Choroid plexus epithelial cell (primary cell): Measurements from ENCODE around the gene OSTM1.

ENCODE experiments used
- DNase-seq: peaks from one replicate; pipeline ENCODE4 v3.0.0-alpha.2; 2010; ENCODE audit warnings: low read depth
- H3K4me3 ChIP-seq: 2 replicates; pipeline ENCODE4 v1.5.1; 2011; ENCODE audit warnings: low read depth, mild to moderate bottlenecking, control low read depth, low read length, moderate library complexity
- TF ChIP-seq, protein P1 (sequence below): conservative IDR thresholded peaks from 2 replicates; pipeline ENCODE4 v1.5.1; 2011; ENCODE audit warnings: low read depth, mild to moderate bottlenecking, control low read depth, inconsistent platforms, low read length, moderate library complexity

The OSTM1 gene

DNA sequence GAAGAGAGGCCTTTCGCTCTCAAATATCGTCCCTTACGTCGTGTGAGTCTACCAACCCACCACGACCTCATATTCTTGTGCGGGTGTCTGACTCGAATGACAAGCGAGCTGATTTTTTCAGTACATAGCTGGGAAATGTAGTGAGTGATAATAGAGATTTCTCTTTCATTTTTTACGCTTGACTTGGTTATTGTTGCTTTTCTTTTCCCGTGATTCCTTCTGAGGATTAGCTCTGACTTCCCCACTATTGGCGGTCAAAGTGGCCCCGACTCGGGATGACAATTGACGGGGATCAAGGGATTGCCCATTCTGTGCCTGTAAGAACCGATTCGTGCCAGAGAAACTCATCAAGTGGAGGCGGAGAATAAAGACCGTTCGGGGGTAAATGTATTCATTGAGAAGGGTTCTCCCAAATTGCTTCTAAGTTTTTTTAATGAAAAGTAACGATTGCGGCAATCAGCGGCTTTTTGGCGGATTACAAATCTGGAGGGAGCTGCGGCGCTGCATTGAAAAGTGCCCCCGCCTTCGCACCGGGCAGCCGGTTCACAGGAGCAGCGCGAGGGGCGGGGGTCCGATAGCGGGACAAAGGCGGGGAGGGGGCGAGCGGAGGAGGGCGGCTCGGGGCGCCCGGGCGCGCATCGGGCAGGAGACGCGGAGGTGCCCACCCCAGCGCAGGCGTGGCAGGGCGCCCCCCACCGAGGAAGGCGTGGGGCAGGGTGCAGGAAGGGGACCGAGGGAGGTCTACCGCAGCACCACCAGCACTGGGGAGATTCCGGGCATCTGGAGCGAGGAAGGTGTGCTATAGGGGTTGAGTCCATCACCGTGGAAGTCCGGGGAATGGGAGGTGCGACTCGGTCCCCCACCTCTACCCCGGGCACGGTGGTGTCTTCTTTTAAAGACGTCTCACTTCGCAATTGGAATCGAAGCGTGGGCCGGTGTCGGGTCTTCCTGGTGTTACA, 44.5 kb upstream of the OSTM1 start:
- H3K4me3 ChIP-seq: peak overlapping the region; percentile 33
- DNase-seq: no peak
- TF ChIP-seq, protein P1, sequence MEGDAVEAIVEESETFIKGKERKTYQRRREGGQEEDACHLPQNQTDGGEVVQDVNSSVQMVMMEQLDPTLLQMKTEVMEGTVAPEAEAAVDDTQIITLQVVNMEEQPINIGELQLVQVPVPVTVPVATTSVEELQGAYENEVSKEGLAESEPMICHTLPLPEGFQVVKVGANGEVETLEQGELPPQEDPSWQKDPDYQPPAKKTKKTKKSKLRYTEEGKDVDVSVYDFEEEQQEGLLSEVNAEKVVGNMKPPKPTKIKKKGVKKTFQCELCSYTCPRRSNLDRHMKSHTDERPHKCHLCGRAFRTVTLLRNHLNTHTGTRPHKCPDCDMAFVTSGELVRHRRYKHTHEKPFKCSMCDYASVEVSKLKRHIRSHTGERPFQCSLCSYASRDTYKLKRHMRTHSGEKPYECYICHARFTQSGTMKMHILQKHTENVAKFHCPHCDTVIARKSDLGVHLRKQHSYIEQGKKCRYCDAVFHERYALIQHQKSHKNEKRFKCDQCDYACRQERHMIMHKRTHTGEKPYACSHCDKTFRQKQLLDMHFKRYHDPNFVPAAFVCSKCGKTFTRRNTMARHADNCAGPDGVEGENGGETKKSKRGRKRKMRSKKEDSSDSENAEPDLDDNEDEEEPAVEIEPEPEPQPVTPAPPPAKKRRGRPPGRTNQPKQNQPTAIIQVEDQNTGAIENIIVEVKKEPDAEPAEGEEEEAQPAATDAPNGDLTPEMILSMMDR: no peak

DNA sequence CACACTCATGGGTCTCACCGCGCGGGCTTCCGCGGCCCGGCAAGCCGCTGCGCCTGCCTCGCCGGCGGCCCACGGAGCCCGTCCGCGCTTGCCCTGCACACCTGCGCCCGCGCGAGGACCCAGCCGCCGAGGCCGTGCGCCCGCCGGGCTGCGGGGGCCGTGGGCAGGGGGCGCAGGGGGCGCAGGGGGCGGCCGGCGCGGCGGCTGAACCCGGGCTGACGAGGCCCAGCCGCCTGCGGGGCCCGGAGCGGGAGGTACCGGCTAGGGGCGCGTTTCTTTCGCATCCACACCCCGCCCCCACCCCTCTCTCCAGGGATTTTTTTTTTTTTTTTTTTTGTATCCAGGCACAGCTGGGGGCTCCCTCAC, 43.8 kb upstream of the OSTM1 start:
- DNase-seq: no peak
- TF ChIP-seq, protein P1: no peak
- H3K4me3 ChIP-seq: no peak overlapping the region

DNA sequence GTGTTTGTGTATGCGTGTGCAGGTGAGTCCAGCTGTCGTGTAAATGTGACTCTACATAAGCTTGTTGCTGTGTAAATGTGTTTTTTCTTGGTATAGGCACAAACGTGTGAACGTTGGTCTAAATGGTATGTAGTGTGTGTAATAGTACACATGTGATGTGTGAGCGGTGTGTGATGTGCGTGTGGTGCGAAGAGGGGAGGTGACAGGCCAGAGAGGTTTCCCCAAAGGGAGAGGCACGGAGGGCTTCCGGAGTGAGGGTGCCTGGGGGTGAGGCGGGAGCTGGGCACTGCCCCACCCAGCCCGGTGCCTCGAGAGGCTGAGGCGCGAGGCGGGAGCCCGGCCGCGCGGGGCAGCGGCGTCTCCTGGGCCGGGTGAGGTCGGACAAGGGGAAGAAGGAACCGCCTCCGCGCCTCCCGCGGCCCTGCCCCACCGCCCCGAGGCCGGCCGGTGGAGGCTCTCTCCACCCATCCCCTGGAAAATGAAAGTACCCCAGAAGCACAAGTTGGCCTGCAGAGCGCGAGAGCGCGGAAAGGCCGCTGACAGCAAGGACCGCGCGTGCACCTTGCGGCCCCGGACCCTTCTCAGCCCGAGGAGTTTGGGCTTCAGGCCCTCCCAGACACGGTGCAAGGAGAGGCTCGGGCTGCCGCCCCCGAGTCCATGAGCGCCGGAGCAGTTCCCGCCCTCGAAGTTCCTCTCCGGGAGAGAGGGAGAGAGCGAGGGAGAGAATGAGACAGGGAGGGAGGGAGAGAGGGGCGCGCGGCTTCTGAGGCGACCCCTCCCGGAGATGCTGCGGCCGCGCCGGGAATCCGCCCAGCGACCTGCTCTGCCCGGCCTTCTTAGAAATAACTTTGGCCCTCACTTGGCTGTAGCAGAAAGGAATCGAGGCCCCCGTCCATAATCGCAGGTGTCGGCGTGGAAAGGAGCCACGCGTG, 43.2 kb upstream of the OSTM1 start:
- TF ChIP-seq, protein P1: no peak
- peak; percentile 25 for DNase-seq
- H3K4me3 ChIP-seq: peak overlapping the region; percentile 58

DNA sequence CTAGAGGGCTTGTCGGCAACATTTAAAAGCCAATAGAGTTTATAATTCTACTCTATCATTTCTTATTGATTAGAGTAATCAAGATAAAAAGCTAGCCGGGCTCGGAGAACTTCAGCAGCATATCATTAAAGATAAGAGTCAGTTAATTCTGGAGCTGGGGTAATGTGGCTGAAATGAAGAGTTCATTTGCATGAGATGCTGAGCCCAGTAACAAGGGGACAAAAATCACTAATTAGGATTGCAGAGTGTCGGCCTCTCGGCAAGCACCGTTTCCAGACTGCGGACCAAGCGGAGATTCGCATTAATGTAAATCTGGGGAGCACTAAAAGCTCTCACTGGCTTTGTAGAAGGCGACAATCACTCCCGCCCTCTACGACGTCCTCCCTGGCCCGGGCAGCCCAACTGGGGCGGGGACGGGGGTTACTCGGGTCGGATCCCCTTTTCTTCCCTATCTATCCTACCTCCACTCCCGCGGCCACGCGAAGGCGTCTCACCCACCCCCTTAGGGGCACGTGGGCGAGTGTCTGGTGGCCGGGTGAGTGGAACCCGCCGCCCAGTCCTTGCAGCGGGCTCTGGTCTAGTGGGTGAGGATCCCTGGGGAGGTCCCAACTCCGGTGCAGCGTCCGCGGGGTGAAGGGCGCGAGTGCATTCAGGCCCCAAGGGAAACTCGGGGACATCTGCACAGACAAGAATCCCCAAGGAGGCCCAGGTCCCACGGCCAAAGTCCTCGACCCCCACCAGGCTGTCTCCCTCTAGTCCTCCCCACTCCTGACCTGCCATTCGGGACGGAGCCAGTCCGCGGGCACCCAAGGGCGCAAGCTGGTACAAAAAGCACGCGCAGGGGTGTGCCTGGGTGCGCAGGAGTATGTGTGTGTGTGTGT, 42.2 kb upstream of the OSTM1 start:
- H3K4me3 ChIP-seq: no peak overlapping the region
- TF ChIP-seq, protein P1: no peak

DNA sequence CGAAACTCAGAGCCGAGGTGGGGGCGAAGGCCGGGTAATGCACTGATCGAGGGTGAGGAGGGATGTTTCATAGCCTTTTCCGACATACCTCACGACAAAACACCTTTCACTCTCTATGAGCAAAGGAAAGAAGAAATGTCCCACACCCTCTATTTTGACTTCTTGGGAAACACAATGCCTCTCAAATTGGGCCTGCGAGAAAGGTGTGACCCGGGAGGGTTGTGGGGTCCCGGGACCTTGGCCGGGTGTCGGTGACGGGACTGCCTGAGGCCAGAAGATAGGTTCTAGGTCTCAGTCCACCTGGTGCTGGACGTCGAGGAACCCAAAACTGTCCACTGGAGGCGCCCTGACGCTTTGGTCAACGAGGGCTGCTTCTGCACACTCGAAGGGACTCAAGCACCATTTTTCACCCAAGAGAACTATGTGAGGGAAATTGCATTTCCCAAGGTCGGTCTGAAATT, 41.1 kb upstream of the OSTM1 start:
- peak; percentile 48 for DNase-seq

More for the DNA sequence above, 42.2 kb upstream of the OSTM1 start:
- no peak for DNase-seq

More for the DNA sequence above, 41.1 kb upstream of the OSTM1 start:
- H3K4me3 ChIP-seq: no peak overlapping the region
- TF ChIP-seq, protein P1: peak; percentile 55
